ENCODE measurements around the gene CLMN.

The CLMN gene

DNA sequence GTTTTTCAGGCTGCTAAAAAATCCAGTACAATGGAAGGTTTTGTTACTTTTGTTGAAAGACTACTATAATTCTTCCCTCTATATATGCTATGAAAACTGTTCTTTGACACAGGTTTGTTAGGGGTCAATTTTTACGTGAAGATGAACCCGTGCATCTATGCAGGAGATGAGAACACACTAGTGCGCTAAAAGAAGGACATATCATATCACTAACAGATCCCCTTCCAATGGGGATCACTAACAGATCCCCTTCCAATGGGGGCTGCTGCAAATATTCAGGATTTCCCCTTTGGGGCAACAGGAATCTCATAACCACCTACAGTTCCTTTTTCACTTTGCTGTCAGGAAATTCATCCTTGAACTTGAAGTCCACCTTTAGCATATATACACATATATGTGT is 75.1 kb downstream of the CLMN start:
- TF ChIP-seq, protein P1, sequence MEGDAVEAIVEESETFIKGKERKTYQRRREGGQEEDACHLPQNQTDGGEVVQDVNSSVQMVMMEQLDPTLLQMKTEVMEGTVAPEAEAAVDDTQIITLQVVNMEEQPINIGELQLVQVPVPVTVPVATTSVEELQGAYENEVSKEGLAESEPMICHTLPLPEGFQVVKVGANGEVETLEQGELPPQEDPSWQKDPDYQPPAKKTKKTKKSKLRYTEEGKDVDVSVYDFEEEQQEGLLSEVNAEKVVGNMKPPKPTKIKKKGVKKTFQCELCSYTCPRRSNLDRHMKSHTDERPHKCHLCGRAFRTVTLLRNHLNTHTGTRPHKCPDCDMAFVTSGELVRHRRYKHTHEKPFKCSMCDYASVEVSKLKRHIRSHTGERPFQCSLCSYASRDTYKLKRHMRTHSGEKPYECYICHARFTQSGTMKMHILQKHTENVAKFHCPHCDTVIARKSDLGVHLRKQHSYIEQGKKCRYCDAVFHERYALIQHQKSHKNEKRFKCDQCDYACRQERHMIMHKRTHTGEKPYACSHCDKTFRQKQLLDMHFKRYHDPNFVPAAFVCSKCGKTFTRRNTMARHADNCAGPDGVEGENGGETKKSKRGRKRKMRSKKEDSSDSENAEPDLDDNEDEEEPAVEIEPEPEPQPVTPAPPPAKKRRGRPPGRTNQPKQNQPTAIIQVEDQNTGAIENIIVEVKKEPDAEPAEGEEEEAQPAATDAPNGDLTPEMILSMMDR (IDR thresholded peaks at IDR 0.05) = no peak
- H3K27me3 Mint-ChIP-seq (ENCODE audit: low read depth, poor library complexity) = peaks cover 7% of the 10 kb centered on the region
- H3K9me3 Mint-ChIP-seq = peaks cover 4% of the 10 kb centered on the region
- no peak for DNase-seq
- H3K36me3 Mint-ChIP-seq (ENCODE audit: low read depth) = no peaks in the 10 kb centered on the region
- H3K27ac Mint-ChIP-seq = no peak overlapping the region
- peaks cover 41% of the 10 kb centered on the region for H3K4me1 Mint-ChIP-seq
- no peak overlapping the region for H3K4me3 Mint-ChIP-seq

DNA sequence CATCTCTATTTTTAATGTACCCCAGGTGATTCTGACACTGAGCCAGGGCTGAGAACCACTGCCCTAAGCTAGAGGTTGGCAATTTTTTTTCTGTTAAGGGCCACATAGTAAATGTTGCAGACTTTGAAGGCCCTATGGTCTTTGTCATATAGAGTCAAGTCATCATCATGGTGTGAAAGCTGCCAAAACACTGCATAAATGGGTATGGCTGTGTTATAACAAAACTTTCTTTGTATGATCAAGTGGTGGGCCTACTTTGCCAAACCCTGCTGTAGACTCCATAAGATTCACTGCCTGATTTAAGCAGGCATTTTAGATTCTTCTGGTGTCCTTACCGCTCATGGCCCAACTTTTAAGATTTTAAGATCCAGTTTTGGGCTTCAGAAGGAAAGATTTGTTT is 76.8 kb downstream of the CLMN start:
- H3K27ac Mint-ChIP-seq = no peak overlapping the region
- H3K27me3 Mint-ChIP-seq (ENCODE audit: low read depth, poor library complexity) = peaks cover 7% of the 10 kb centered on the region
- DNase-seq = no peak
- peaks cover 9% of the 10 kb centered on the region for H3K9me3 Mint-ChIP-seq
- TF ChIP-seq, protein P1 (IDR thresholded peaks at IDR 0.05) = no peak
- no peak overlapping the region for H3K4me3 Mint-ChIP-seq
- no peaks in the 10 kb centered on the region for H3K36me3 Mint-ChIP-seq (ENCODE audit: low read depth)
- peaks cover 41% of the 10 kb centered on the region for H3K4me1 Mint-ChIP-seq

DNA sequence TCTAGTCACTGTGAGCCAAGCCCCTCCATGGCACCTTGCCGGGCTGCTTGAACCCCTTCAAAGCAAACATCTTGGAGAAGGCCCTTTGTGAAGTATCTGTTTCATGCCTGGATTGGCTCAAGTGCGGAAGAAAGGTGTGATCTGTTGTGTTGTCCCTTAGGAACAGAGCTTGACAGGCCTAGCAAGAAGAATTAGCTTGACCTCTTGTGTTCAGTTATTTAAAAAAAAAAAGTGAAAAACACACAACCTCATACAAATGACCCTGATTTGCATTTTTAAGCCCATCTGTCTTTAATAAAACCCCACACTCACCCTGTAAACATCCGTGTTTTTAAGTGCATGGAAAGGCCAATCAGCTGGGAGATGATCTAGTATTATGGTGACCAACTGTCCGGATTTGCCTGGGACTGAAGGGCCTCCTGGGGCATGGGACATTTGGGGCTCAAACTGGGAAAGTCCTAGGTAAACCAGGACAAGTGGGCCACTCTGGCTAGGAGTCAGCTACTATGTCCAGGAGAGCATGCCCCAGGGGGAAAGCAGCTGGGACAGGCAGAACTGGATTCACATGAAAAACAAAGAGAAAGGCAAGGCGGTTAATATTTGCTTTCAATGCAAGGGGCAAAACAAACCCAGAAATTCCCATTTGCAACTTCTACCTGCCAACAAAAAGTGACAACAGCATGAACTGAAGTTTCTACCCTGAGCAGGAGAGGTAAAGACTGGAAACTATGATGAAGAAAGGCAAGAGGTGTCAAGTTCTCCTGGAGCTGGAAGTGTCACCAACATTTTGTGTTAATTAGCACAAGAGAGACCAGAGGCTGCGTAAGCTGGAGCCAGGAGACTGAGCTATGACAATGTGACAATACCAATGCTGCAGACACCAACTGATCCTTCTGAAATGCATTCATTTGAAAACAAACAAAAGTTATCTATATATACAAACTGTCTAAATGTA is 78.6 kb downstream of the CLMN start:
- Mint-ChIP-seq H3K9me3 (peaks cover 8% of the 10 kb centered on the region), H3K36me3 (ENCODE audit: low read depth) (no peaks in the 10 kb centered on the region), H3K4me3 (no peak overlapping the region), H3K27ac (peak overlapping the region; percentile 70), H3K27me3 (ENCODE audit: low read depth, poor library complexity) (peaks cover 4% of the 10 kb centered on the region), H3K4me1 (peaks cover 50% of the 10 kb centered on the region)
- TF ChIP-seq, protein P1 (IDR thresholded peaks at IDR 0.05) = no peak
- DNase-seq = no peak

DNA sequence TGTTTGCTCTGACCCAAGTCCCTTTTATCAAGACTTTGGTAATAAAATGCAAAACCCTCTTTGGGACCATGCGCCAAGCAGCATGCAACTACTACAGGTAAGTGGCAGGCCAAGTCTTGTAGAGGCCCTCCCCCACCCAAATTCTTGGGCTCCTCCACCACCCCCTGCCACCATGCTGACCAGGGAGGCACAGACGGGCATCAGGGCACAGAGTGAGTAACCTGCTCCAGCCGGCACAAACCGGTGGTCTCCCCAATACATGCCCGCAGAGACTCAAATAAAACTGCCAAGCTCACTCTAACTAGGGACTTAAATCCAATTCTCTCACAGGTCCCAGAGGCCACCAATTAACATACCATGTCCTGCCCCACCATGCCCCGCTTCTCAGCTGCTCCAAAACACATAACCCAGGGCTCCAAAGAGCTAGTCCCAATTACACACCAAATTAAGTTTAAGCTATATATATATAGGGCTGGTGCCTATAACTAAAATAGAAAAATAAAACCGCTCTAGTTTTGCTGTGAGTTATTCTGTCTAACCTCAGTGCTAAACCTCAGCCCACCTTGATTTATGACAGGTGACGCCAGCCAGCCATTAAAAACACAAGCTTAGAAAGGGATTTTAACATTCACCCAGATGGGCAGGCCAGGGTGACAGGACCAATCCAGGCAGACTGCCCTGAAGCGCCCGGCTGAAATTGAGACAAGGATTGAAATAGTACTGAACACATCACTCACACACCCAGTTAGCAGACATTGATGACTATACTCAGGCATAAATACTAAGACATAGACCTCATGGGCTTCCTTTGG is 81.0 kb downstream of the CLMN start:
- Mint-ChIP-seq H3K27ac (peak overlapping the region; percentile 54), H3K4me1 (peaks cover 72% of the 10 kb centered on the region), H3K27me3 (ENCODE audit: low read depth, poor library complexity) (peaks cover 3% of the 10 kb centered on the region), H3K4me3 (no peak overlapping the region), H3K36me3 (ENCODE audit: low read depth) (no peaks in the 10 kb centered on the region), H3K9me3 (peaks cover 4% of the 10 kb centered on the region)
- DNase-seq = no peak
- TF ChIP-seq, protein P1 (IDR thresholded peaks at IDR 0.05) = no peak

DNA sequence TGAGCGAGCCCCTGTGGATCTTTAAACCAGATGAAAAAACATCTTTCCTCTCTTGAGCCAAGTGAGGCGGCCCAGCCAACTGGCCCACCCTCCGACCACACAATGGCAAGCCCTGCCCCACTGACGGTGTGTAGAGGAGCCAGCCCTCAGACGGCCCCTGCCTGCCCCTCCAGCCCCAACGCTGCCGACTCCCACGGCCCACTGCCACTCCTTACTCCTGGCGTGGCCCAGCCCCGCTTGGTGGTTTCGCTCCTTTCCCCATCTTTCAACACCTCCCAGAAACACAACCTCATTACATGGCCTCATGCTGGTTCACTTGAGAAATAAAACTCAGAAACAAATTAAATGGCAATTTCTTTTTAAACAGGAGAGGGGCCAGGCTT is 81.8 kb downstream of the CLMN start:
- Mint-ChIP-seq H3K36me3 (ENCODE audit: low read depth) (no peaks in the 10 kb centered on the region), H3K27me3 (ENCODE audit: low read depth, poor library complexity) (peaks cover 3% of the 10 kb centered on the region), H3K4me1 (peaks cover 80% of the 10 kb centered on the region), H3K9me3 (peaks cover 4% of the 10 kb centered on the region), H3K27ac (peak overlapping the region; percentile 50), H3K4me3 (no peak overlapping the region)
- DNase-seq = no peak
- TF ChIP-seq, protein P1 (IDR thresholded peaks at IDR 0.05) = no peak

All from nephron progenitor cell (in vitro differentiated cells).